MCF 10A (cell line): ENCODE measurements around the gene ZHX3. TPM values are rescaled to one million over a fixed set of nuclear protein-coding genes. Genes with fewer than 3 reads are reported as not detected.

Experiments used
- BruUV-seq: library from RNA; stranded (reverse); fragments of 400-500 nt; replicated peaks from 2 replicates; lab custom pipeline; 2021; lab: Mats Ljungman, UMichigan
- CTCF ChIA-PET: fragments of 300-600 bp; sonication (Branson Sonifier 250); formaldehyde crosslinking; extraction: SDS; loops from one replicate; lab custom pipeline; 2021; ENCODE audit warnings: antibody characterized with exemption, inconsistent platforms; lab: Yijun Ruan, JAX
- POLR2A ChIA-PET: fragments of 300-600, 350-650 bp; sonication (Branson Sonifier 250); formaldehyde crosslinking; extraction: SDS; loops from one replicate; lab custom pipeline; 2020; ENCODE audit warnings: antibody characterized with exemption, inconsistent platforms; lab: Yijun Ruan, JAX
- DNase-seq: peaks from one replicate; pipeline ENCODE4 v3.0.0-alpha.2; 2018; ENCODE audit not compliant: unreplicated experiment
- H3K27ac Mint-ChIP-seq: one replicate; pipeline ENCODE4 v1.8.0; 2022; ENCODE audit warnings: mild to moderate bottlenecking, low read depth, mixed read lengths; ENCODE audit not compliant: unreplicated experiment
- H3K27me3 Mint-ChIP-seq: one replicate; pipeline ENCODE4 v1.8.0; 2022; ENCODE audit warnings: mixed read lengths; ENCODE audit not compliant: insufficient read depth, unreplicated experiment
- H3K36me3 Mint-ChIP-seq: one replicate; pipeline ENCODE4 v1.8.0; 2022; ENCODE audit warnings: mild to moderate bottlenecking, moderate library complexity, mixed read lengths; ENCODE audit not compliant: insufficient read depth, unreplicated experiment
- H3K4me1 Mint-ChIP-seq: one replicate; pipeline ENCODE4 v1.8.0; 2022; ENCODE audit warnings: mixed read lengths; ENCODE audit not compliant: insufficient read depth, unreplicated experiment
- H3K4me3 Mint-ChIP-seq: one replicate; pipeline ENCODE4 v1.8.0; 2022; ENCODE audit warnings: mild to moderate bottlenecking, moderate library complexity, mixed read lengths; ENCODE audit not compliant: unreplicated experiment
- H3K9me3 Mint-ChIP-seq: one replicate; pipeline ENCODE4 v1.8.0; 2022; ENCODE audit warnings: mixed read lengths; ENCODE audit not compliant: unreplicated experiment
- CTCF ChIP-seq: fragments of 200-600 bp; IDR thresholded peaks from one replicate; pipeline ENCODE4 v1.8.0; 2022; ENCODE audit warnings: antibody characterized with exemption, mild to moderate bottlenecking; ENCODE audit not compliant: unreplicated experiment
- intact Hi-C: fragments of 100-400 bp; cut with micrococcal nuclease; formaldehyde crosslinking; loops from 2 replicates; pipeline ENCODE4 v1.14.1; 2022
- total RNA-seq: library from RNA; stranded (reverse); gene quantifications from 2 replicates; pipeline ENCODE4 v1.2.3, GENCODE V29; 2022

The ZHX3 gene
- total RNA-seq, 1 experiment from 2014 or later = 34.1 TPM

GRCh38 chr20:41167481-41168253, 149.9 kb downstream of the ZHX3 start:
- peak overlapping the region; percentile 6 for H3K27ac Mint-ChIP-seq
- no peak for DNase-seq
- POLR2A ChIA-PET = interaction anchor here (1.2 to 2.9 kb wide), 2 partner anchors 10 to 29 kb away, joined by 3 to 14 read pairs; partner anchors contain the start of gene PLCG1
- intact Hi-C loops = no loop called here
- no peak for TF ChIP-seq CTCF
- H3K4me3 Mint-ChIP-seq = no peak overlapping the region
- H3K4me1 Mint-ChIP-seq = peaks cover 15% of the 10 kb centered on the region
- H3K36me3 Mint-ChIP-seq = peaks cover 48% of the 10 kb centered on the region
- CTCF ChIA-PET = interaction anchor here (0.5 to 16.9 kb wide), 7 partner anchors 21 to 244 kb away, joined by 4 to 314 read pairs (median 7); partner anchors contain the start of gene LPIN3
- H3K27me3 Mint-ChIP-seq = no peaks in the 10 kb centered on the region
- no TSS peak for BruUV-seq
- no peaks in the 10 kb centered on the region for H3K9me3 Mint-ChIP-seq

- Mint-ChIP-seq H3K27ac (peak overlapping the region; percentile 6), H3K9me3 (no peaks in the 10 kb centered on the region), H3K27me3 (no peaks in the 10 kb centered on the region), H3K36me3 (peaks cover 49% of the 10 kb centered on the region), H3K4me1 (peaks cover 15% of the 10 kb centered on the region), H3K4me3 (no peak overlapping the region)
- ChIA-PET POLR2A (interaction anchor here (1.2 kb wide), 1 partner anchor 10 kb away, joined by 3 read pairs; no protein-coding TSS in a partner anchor), CTCF (interaction anchor here (1.3 to 16.9 kb wide), 6 partner anchors 21 to 244 kb away, joined by 4 to 314 read pairs (median 9); partner anchors contain the start of gene LPIN3)
- no peak for TF ChIP-seq CTCF
- DNase-seq = no peak
- intact Hi-C loops = no loop called here
- no TSS peak for BruUV-seq
These were observed 150.4 kb downstream of the ZHX3 start for GRCh38 chr20:41167118-41167470.

- intact Hi-C loops = no loop called here
- no peak for DNase-seq
- no peaks in the 10 kb centered on the region for H3K27me3 Mint-ChIP-seq
- TF ChIP-seq CTCF = no peak
- peak overlapping the region; percentile 6 for H3K27ac Mint-ChIP-seq
- peaks cover 43% of the 10 kb centered on the region for H3K36me3 Mint-ChIP-seq
- H3K4me3 Mint-ChIP-seq = no peak overlapping the region
- H3K4me1 Mint-ChIP-seq = peaks cover 10% of the 10 kb centered on the region
- H3K9me3 Mint-ChIP-seq = no peaks in the 10 kb centered on the region
- no TSS peak for BruUV-seq
- CTCF ChIA-PET = interaction anchor here (0.8 to 16.9 kb wide), 6 partner anchors 20 to 1294 kb away, joined by 3 to 314 read pairs (median 9); partner anchors contain the start of gene LPIN3
- POLR2A ChIA-PET = interaction anchor here (0.6 to 1.2 kb wide), 2 partner anchors 9 to 193 kb away, joined by 3 read pairs; no protein-coding TSS in a partner anchor
These were observed 151.1 kb downstream of the ZHX3 start for GRCh38 chr20:41166201-41167117.
